Panc1 (cell line): ENCODE data around the gene MRPL51. TPM values are rescaled to one million over a fixed set of nuclear protein-coding genes. Genes with fewer than 3 reads are reported as not detected.

Experiments
- ATAC-seq: fragments of 200-7000 bp; cut with Tn5 transposase; 2 replicates; pipeline ENCODE4 v1.9.1; 2020; ENCODE audit warnings: mild to moderate bottlenecking, moderate library complexity
- BruUV-seq: library from RNA; stranded (reverse); fragments of 400-500 nt; replicated peaks from 2 replicates; lab custom pipeline; 2021; lab: Mats Ljungman, UMichigan
- CTCF ChIA-PET: fragments of 300-600 bp; sonication (Branson Sonifier 250); formaldehyde crosslinking; loops from one replicate; lab custom pipeline; 2022; ENCODE audit warnings: antibody characterized with exemption; lab: Charles Lee
- POLR2A ChIA-PET: fragments of 300-600 bp; sonication (Branson Sonifier 250); formaldehyde crosslinking; loops from one replicate; lab custom pipeline; 2022; ENCODE audit warnings: antibody characterized with exemption; lab: Charles Lee
- DNase-seq: peaks from one replicate; pipeline ENCODE4 v3.0.0-alpha.2; 2010; ENCODE audit warnings: low read depth, low spot score
- H3K27ac ChIP-seq: 2 replicates; pipeline ENCODE4 v1.5.1; 2011; ENCODE audit warnings: mild to moderate bottlenecking, low read length, inconsistent platforms
- H3K27me3 ChIP-seq: fragments of 200-500 bp; sonication (Bioruptor generic); 2 replicates; pipeline ENCODE4 v1.6.0; 2014; ENCODE audit warnings: low read length, inconsistent platforms; ENCODE audit not compliant: control insufficient read depth, insufficient read depth
- H3K36me3 ChIP-seq: fragments of 200-500 bp; sonication (Bioruptor generic); 2 replicates; pipeline ENCODE4 v1.5.1; 2014; ENCODE audit warnings: inconsistent platforms, mild to moderate bottlenecking, low read length, moderate library complexity; ENCODE audit not compliant: control insufficient read depth, insufficient read depth
- H3K4me1 ChIP-seq: 2 replicates; pipeline ENCODE4 v1.5.1; 2011; ENCODE audit warnings: inconsistent platforms, mild to moderate bottlenecking, low read length, moderate library complexity; ENCODE audit not compliant: control insufficient read depth, insufficient read depth
- H3K4me3 ChIP-seq, 2 experiments: 2 replicates each; pipeline ENCODE4 v1.5.1; 2011 to 2012; ENCODE audit warnings: low read depth in 2 of 2, low read length in 2 of 2, mild to moderate bottlenecking in 2 of 2, inconsistent platforms in 1 of 2, moderate library complexity in 1 of 2
- H3K9me3 ChIP-seq: fragments of 200-500 bp; sonication (Bioruptor generic); 2 replicates; pipeline ENCODE4 v1.5.1; 2014; ENCODE audit warnings: low read depth, mild to moderate bottlenecking, inconsistent platforms, low read length, moderate library complexity; ENCODE audit not compliant: control insufficient read depth, insufficient read depth
- CTCF ChIP-seq: fragments of 450-650 bp; IDR thresholded peaks from 2 replicates; pipeline ENCODE4 v1.5.1; 2017; ENCODE audit warnings: mild to moderate bottlenecking
- POLR2AphosphoS5 ChIP-seq: IDR thresholded peaks from 2 replicates; pipeline ENCODE4 v1.6.1; 2012; ENCODE audit warnings: mild to moderate bottlenecking, low read depth, low read length, moderate library complexity
- REST ChIP-seq, 2 experiments: IDR thresholded peaks; 2 replicates each; pipeline ENCODE4 v1.6.1; 2011 to 2012; ENCODE audit warnings: low read depth in 2 of 2, control low read depth in 1 of 2, low read length in 1 of 2, mild to moderate bottlenecking in 1 of 2, moderate library complexity in 1 of 2; ENCODE audit not compliant: insufficient read depth in 1 of 2
- SIN3A ChIP-seq: IDR thresholded peaks from 2 replicates; pipeline ENCODE4 v1.6.1; 2012; ENCODE audit warnings: low read depth, mild to moderate bottlenecking, low read length, moderate library complexity, borderline replicate concordance; ENCODE audit not compliant: insufficient read depth
- TCF7L2 ChIP-seq: IDR thresholded peaks from 2 replicates; pipeline ENCODE4 v1.6.1; 2011; ENCODE audit warnings: mild to moderate bottlenecking, low read depth, low read length, inconsistent platforms
- in situ Hi-C: cut with HindIII; loops from 2 replicates; pipeline ENCODE4 v1.10.0; 2016; ENCODE audit warnings: low sequenced_read_pairs, low pct_unique_long_range_greater_than_20kb
- intact Hi-C: fragments of 100-400 bp; cut with micrococcal nuclease; formaldehyde crosslinking; loops from one replicate; pipeline ENCODE4 v1.10.0; 2022; ENCODE audit not compliant: unreplicated experiment
- total RNA-seq: library from RNA; stranded (reverse); gene quantifications from one replicate; pipeline ENCODE4 v1.2.1, GENCODE V29; 2021; ENCODE audit not compliant: unreplicated experiment

The MRPL51 gene
- total RNA-seq, 1 experiment from 2014 or later = 194 TPM

- Histone ChIP-seq H3K27ac (no peak overlapping the region), H3K27me3 (no peaks in the 10 kb centered on the region), H3K4me3 (no peak overlapping the region), H3K9me3 (no peaks in the 10 kb centered on the region), H3K36me3 (no peaks in the 10 kb centered on the region; the same call in 1 of the 2 replicates), H3K4me1 (peaks cover 3% of the 10 kb centered on the region; the same call in 1 of the 2 replicates)
- intact Hi-C loops = no loop called here
- ChIA-PET POLR2A (no interaction called here), CTCF (interaction anchor here (0.5 kb wide), 1 partner anchor 161 kb away, joined by 6 read pairs; no protein-coding TSS in a partner anchor)
- TF ChIP-seq CTCF (no peak), POLR2AphosphoS5 (no peak), REST (IDR thresholded peaks at IDR 0.05; ENCODE audit: insufficient read depth in 1 of 2, low read depth in 2 of 2, low read length in 1 of 2) (no peak), TCF7L2 (no peak), SIN3A (no peak)
- BruUV-seq = no TSS peak
- DNase-seq (no peak), ATAC-seq (no peak)
- in situ Hi-C loops = no loop called here
These were observed 29.2 kb downstream of the MRPL51 start for GRCh38 chr12:6463858-6464257.

GRCh38 chr12:6463216-6463615 is 29.8 kb downstream of the MRPL51 start:
- H3K27ac ChIP-seq = no peak overlapping the region
- no peak for DNase-seq
- H3K4me3 ChIP-seq = no peak overlapping the region
- in situ Hi-C loops = no loop called here
- no peaks in the 10 kb centered on the region; the same call in 1 of the 2 replicates for H3K4me1 ChIP-seq
- intact Hi-C loops = no loop called here
- ChIA-PET CTCF (no interaction called here), POLR2A (no interaction called here)
- H3K9me3 ChIP-seq = no peaks in the 10 kb centered on the region
- BruUV-seq = no TSS peak
- no peak for ATAC-seq
- H3K27me3 ChIP-seq = no peaks in the 10 kb centered on the region
- no peaks in the 10 kb centered on the region; the same call in 1 of the 2 replicates for H3K36me3 ChIP-seq
- TF ChIP-seq REST (IDR thresholded peaks at IDR 0.05; ENCODE audit: insufficient read depth in 1 of 2, low read depth in 2 of 2, low read length in 1 of 2) = no peak
- TF ChIP-seq CTCF = no peak
- TF ChIP-seq SIN3A = no peak
- no peak for TF ChIP-seq POLR2AphosphoS5
- TF ChIP-seq TCF7L2 = no peak
